GM23338 (cell line): Measurements from ENCODE around the gene PGS1. TPM values are rescaled to one million over a fixed set of nuclear protein-coding genes. Genes with fewer than 3 reads are reported as not detected.

Experiments used
- ATAC-seq: fragments of 200-7000 bp; cut with Tn5 transposase; 3 replicates; pipeline ENCODE4 v1.9.1; 2020
- DNase-seq: peaks from one replicate; pipeline ENCODE4 v3.0.0-alpha.2; 2015; ENCODE audit warnings: low spot score
- H2AFZ ChIP-seq: fragments of 200-600 bp; sonication (generic); 2 replicates; pipeline ENCODE4 v1.8.0; 2016; ENCODE audit warnings: antibody characterized with exemption, mild to moderate bottlenecking, moderate library complexity
- H3F3A ChIP-seq: fragments of 200-600 bp; sonication (generic); replicated peaks from 2 replicates; pipeline ENCODE4 v1.8.0; 2017; ENCODE audit warnings: antibody characterized with exemption, mixed run types, low read depth
- H3K27ac ChIP-seq: fragments of 200-600 bp; sonication (generic); 2 replicates; pipeline ENCODE4 v1.6.1; 2016; ENCODE audit warnings: low read depth
- H3K27me3 ChIP-seq: fragments of 200-600 bp; sonication (generic); 2 replicates; pipeline ENCODE4 v1.8.0; 2016; ENCODE audit warnings: mild to moderate bottlenecking, mixed run types, moderate library complexity; ENCODE audit not compliant: insufficient read depth
- H3K36me3 ChIP-seq: fragments of 200-600 bp; sonication (generic); 2 replicates; pipeline ENCODE4 v1.8.0; 2016; ENCODE audit warnings: mild to moderate bottlenecking; ENCODE audit not compliant: insufficient read depth
- H3K4me1 ChIP-seq: fragments of 200-600 bp; sonication (generic); 2 replicates; pipeline ENCODE4 v1.8.0; 2016; ENCODE audit warnings: mild to moderate bottlenecking, moderate library complexity; ENCODE audit not compliant: insufficient read depth
- H3K4me2 ChIP-seq: fragments of 200-600 bp; sonication (generic); 2 replicates; pipeline ENCODE4 v1.7.1; 2017; ENCODE audit warnings: mixed run types
- H3K4me3 ChIP-seq: fragments of 200-600 bp; sonication (generic); 2 replicates; pipeline ENCODE4 v1.6.1; 2016; ENCODE audit warnings: mixed run types
- H3K79me2 ChIP-seq: fragments of 200-600 bp; sonication (generic); replicated peaks from 2 replicates; pipeline ENCODE4 v1.8.0; 2017; ENCODE audit warnings: mild to moderate bottlenecking; ENCODE audit not compliant: insufficient read depth
- H3K9me2 ChIP-seq: fragments of 200-600 bp; sonication (generic); 2 replicates; pipeline ENCODE4 v1.8.0; 2017; ENCODE audit not compliant: insufficient read depth
- H4K20me1 ChIP-seq: fragments of 200-600 bp; sonication (generic); replicated peaks from 2 replicates; pipeline ENCODE4 v1.8.0; 2017; ENCODE audit warnings: mild to moderate bottlenecking; ENCODE audit not compliant: insufficient read depth
- H3K27ac Mint-ChIP-seq: 2 replicates; pipeline ENCODE4 v1.8.0; 2020; ENCODE audit warnings: inconsistent platforms, mild to moderate bottlenecking, moderate library complexity, mixed read lengths
- H3K27me3 Mint-ChIP-seq: 3 replicates; pipeline ENCODE4 v1.8.0; 2022; ENCODE audit warnings: low read depth, mild to moderate bottlenecking, moderate library complexity, mixed read lengths, inconsistent platforms; ENCODE audit not compliant: insufficient read depth, poor library complexity
- H3K36me3 Mint-ChIP-seq: 3 replicates; pipeline ENCODE4 v1.8.0; 2021; ENCODE audit warnings: low read depth, mild to moderate bottlenecking, inconsistent platforms, moderate library complexity, mixed read lengths
- H3K4me1 Mint-ChIP-seq: 3 replicates; pipeline ENCODE4 v1.8.0; 2020; ENCODE audit warnings: mild to moderate bottlenecking, inconsistent platforms, mixed read lengths
- H3K4me3 Mint-ChIP-seq: 3 replicates; pipeline ENCODE4 v1.8.0; 2021; ENCODE audit warnings: moderate library complexity, mild to moderate bottlenecking, inconsistent platforms, mixed read lengths
- H3K9me3 Mint-ChIP-seq: 3 replicates; pipeline ENCODE4 v1.8.0; 2020; ENCODE audit warnings: moderate library complexity, mild to moderate bottlenecking, inconsistent platforms, mixed read lengths
- CTCF ChIP-seq, 2 experiments: fragments of 200-600 bp in 1 of 2; sonication (generic) in 1 of 2; conservative IDR thresholded peaks; 2 replicates each; pipeline versions ENCODE4 v1.5.1 to v1.6.1; 2016 to 2017; ENCODE audit warnings: antibody characterized with exemption in 2 of 2, low read depth in 2 of 2, mild to moderate bottlenecking in 2 of 2, moderate library complexity in 1 of 2
- ETS1 ChIP-seq: IDR thresholded peaks from 2 replicates; pipeline ENCODE4 v1.6.1; 2016; ENCODE audit warnings: antibody characterized with exemption
- EZH2phosphoT487 ChIP-seq: fragments of 200-600 bp; sonication (generic); IDR thresholded peaks from one replicate; pipeline ENCODE4 v1.8.1; 2018; ENCODE audit warnings: antibody characterized with exemption; ENCODE audit not compliant: unreplicated experiment
- ZNF114 ChIP-seq: fragments of 250-450 bp; sonication (Bioruptor Pico); IDR thresholded peaks from 2 replicates; pipeline ENCODE4 v1.5.0; 2020; ENCODE audit warnings: mild to moderate bottlenecking, moderate library complexity
- ZNF331 ChIP-seq: fragments of 250-450 bp; sonication (Bioruptor Pico); IDR thresholded peaks from 2 replicates; pipeline ENCODE4 v1.5.0; 2020; ENCODE audit warnings: low read depth, mild to moderate bottlenecking, moderate library complexity
- polyA plus RNA-seq: library from polyadenylated mRNA; unstranded; fragments of >200 nt; fragmentation: Nextera tagmentation; extraction: Ambion mirVana; gene quantifications from 2 replicates; pipeline ENCODE4 v1.2.1, GENCODE V29; 2016
- total RNA-seq: library from RNA; depleted of rRNA; stranded (reverse); fragments of >200 nt; shearing (Covaris generic); gene quantifications from 2 replicates; pipeline ENCODE4 v1.2.3, GENCODE V29; 2014
- TF ChIP-seq, protein P1 (sequence below): fragments of 250-450 bp; sonication (Bioruptor Pico); IDR thresholded peaks from 2 replicates; pipeline ENCODE4 v1.5.0; 2020; ENCODE audit warnings: mild to moderate bottlenecking, moderate library complexity

Gene PGS1
- total and polyA plus RNA-seq, 2 experiments from 2014 or later, result 43.9 to 67.1 TPM

DNA sequence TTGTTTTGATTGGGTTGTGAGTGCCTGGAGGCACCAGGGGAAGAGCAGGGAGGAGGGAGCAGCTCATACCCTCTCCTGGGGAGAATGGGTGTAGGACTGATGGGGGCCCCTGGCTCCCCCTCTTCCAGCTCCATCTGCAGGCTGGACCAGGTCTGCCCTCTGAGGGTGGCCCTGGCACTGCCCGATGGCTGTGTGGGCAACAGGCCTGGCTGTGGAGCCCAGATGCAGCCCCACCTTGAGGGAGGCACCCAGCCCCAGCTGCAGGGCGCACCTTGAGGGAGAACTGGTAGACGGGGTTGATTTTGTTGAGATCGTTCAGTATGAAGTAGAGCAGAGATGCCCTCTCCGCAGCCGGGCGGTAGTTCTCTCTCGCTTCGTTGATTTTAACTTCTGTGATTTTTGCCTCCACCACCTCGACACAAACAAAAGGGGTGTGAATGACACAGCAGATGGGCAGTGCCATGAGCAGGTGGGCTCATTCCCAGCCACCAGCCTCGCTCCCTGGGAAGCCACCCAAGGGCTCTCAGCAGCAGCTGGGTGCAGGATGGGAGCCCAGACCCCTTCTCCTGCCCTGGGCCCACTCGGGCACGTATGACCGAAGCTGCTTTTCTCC lies 71.6 kb downstream of the PGS1 start:
- Mint-ChIP-seq H3K4me3 (no peak overlapping the region), H3K27me3 (peaks cover 15% of the 10 kb centered on the region), H3K9me3 (peaks cover 5% of the 10 kb centered on the region; the same call in 2 of the 3 replicates), H3K4me1 (no peaks in the 10 kb centered on the region; the same call in 2 of the 3 replicates), H3K36me3 (no peaks in the 10 kb centered on the region), H3K27ac (no peak overlapping the region)
- Histone ChIP-seq H3K4me1 (no peaks in the 10 kb centered on the region), H3K4me3 (no peak overlapping the region), H3F3A (no peaks in the 10 kb centered on the region), H4K20me1 (no peaks in the 10 kb centered on the region), H3K36me3 (no peaks in the 10 kb centered on the region), H3K9me2 (no peaks in the 10 kb centered on the region), H3K27me3 (no peaks in the 10 kb centered on the region), H3K79me2 (no peaks in the 10 kb centered on the region), H3K27ac (no peak overlapping the region), H2AFZ (no peak overlapping the region), H3K4me2 (no peak overlapping the region)
- TF ChIP-seq ETS1 (no peak), EZH2phosphoT487 (no peak)
- DNase-seq (no peak), ATAC-seq (no peak)

DNA sequence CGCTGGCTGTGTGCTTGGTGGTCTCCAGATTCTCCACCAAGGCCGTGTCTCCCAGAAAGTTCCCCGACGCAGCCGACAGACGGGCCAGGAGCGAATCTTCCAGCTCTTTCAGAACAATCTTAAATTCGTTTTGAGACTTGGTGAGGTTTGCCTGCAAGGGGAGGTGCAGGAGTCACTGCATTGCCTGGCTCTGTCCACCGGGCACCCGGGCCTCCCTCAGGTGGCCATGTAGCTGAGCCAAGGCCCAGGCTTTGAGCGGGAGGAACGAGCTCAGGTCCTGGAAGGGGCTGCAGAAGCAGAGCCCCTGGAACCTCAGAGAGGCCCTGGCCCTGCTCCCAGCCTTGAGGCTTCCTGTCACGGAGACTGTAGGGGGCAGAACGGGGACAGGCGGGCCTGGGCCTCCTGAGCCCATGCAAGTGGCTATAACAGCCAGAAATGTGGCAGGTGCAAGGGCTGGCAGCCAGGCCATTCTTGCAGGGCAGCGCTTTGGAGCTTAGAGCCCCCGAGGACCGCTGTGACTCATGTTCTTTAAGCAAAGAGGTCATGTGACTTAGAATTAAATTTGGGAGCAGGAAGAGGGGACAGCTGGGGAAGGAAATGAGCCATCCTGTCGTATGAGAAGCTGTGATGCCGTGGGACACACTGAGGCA lies 72.4 kb downstream of the PGS1 start:
- DNase-seq, result peak; percentile 29
- Histone ChIP-seq H4K20me1 (no peaks in the 10 kb centered on the region), H3K27ac (no peak overlapping the region), H3K4me2 (no peak overlapping the region), H3F3A (no peaks in the 10 kb centered on the region), H3K4me3 (no peak overlapping the region), H3K9me2 (no peaks in the 10 kb centered on the region), H3K27me3 (no peaks in the 10 kb centered on the region), H3K36me3 (no peaks in the 10 kb centered on the region), H2AFZ (no peak overlapping the region), H3K4me1 (no peaks in the 10 kb centered on the region), H3K79me2 (no peaks in the 10 kb centered on the region)
- TF ChIP-seq ZNF331 (CRISPR knock-in tag) (no peak), CTCF (conservative IDR thresholded peaks at IDR 0.05; ENCODE audit: low read depth in 2 of 2) (peak in 1 of 2 experiments; percentile 31; a peak in 2 of 4 replicates)
- peak; percentile 72 for ATAC-seq
- Mint-ChIP-seq H3K4me3 (no peak overlapping the region), H3K9me3 (peaks cover 5% of the 10 kb centered on the region; the same call in 2 of the 3 replicates), H3K27me3 (peaks cover 13% of the 10 kb centered on the region), H3K36me3 (no peaks in the 10 kb centered on the region), H3K27ac (no peak overlapping the region), H3K4me1 (no peaks in the 10 kb centered on the region; the same call in 2 of the 3 replicates)

DNA sequence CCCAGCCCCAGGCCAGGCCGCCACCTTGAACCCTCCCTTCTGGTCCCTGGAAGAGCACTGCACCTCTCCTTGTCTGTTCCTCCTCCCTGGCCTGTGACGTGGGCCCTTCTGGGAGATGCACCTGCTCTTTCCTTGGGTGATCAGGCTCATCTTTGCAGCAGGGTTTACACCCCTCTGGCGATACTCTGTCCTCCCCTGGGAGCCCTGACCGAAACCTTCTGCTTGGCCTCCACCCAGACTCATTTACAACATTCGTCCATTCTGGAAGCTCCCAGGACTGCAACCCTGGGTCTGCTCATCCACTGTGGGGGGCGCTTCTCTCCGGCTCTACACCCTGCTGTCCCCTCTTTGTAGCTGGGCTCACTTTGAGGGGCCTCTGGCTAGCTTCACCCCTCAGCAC lies 73.3 kb downstream of the PGS1 start:
- H3K27ac Mint-ChIP-seq, result no peak overlapping the region
- no peaks in the 10 kb centered on the region for H3F3A ChIP-seq
- H3K4me1 Mint-ChIP-seq, result no peaks in the 10 kb centered on the region; the same call in 2 of the 3 replicates
- no peaks in the 10 kb centered on the region for H3K9me2 ChIP-seq
- no peak overlapping the region for H2AFZ ChIP-seq
- no peaks in the 10 kb centered on the region for H3K4me1 ChIP-seq
- peaks cover 10% of the 10 kb centered on the region for H3K27me3 Mint-ChIP-seq
- ATAC-seq (no peak), DNase-seq (no peak)
- no peaks in the 10 kb centered on the region for H4K20me1 ChIP-seq
- no peaks in the 10 kb centered on the region for H3K79me2 ChIP-seq
- no peaks in the 10 kb centered on the region for H3K36me3 ChIP-seq
- H3K4me3 Mint-ChIP-seq, result no peak overlapping the region
- no peak overlapping the region for H3K4me2 ChIP-seq
- H3K9me3 Mint-ChIP-seq, result peaks cover 5% of the 10 kb centered on the region; the same call in 2 of the 3 replicates
- no peaks in the 10 kb centered on the region for H3K27me3 ChIP-seq
- H3K36me3 Mint-ChIP-seq, result no peaks in the 10 kb centered on the region
- no peak overlapping the region for H3K27ac ChIP-seq
- H3K4me3 ChIP-seq, result no peak overlapping the region
- TF ChIP-seq ZNF114 (CRISPR knock-in tag), result no peak
- TF ChIP-seq, protein P1, sequence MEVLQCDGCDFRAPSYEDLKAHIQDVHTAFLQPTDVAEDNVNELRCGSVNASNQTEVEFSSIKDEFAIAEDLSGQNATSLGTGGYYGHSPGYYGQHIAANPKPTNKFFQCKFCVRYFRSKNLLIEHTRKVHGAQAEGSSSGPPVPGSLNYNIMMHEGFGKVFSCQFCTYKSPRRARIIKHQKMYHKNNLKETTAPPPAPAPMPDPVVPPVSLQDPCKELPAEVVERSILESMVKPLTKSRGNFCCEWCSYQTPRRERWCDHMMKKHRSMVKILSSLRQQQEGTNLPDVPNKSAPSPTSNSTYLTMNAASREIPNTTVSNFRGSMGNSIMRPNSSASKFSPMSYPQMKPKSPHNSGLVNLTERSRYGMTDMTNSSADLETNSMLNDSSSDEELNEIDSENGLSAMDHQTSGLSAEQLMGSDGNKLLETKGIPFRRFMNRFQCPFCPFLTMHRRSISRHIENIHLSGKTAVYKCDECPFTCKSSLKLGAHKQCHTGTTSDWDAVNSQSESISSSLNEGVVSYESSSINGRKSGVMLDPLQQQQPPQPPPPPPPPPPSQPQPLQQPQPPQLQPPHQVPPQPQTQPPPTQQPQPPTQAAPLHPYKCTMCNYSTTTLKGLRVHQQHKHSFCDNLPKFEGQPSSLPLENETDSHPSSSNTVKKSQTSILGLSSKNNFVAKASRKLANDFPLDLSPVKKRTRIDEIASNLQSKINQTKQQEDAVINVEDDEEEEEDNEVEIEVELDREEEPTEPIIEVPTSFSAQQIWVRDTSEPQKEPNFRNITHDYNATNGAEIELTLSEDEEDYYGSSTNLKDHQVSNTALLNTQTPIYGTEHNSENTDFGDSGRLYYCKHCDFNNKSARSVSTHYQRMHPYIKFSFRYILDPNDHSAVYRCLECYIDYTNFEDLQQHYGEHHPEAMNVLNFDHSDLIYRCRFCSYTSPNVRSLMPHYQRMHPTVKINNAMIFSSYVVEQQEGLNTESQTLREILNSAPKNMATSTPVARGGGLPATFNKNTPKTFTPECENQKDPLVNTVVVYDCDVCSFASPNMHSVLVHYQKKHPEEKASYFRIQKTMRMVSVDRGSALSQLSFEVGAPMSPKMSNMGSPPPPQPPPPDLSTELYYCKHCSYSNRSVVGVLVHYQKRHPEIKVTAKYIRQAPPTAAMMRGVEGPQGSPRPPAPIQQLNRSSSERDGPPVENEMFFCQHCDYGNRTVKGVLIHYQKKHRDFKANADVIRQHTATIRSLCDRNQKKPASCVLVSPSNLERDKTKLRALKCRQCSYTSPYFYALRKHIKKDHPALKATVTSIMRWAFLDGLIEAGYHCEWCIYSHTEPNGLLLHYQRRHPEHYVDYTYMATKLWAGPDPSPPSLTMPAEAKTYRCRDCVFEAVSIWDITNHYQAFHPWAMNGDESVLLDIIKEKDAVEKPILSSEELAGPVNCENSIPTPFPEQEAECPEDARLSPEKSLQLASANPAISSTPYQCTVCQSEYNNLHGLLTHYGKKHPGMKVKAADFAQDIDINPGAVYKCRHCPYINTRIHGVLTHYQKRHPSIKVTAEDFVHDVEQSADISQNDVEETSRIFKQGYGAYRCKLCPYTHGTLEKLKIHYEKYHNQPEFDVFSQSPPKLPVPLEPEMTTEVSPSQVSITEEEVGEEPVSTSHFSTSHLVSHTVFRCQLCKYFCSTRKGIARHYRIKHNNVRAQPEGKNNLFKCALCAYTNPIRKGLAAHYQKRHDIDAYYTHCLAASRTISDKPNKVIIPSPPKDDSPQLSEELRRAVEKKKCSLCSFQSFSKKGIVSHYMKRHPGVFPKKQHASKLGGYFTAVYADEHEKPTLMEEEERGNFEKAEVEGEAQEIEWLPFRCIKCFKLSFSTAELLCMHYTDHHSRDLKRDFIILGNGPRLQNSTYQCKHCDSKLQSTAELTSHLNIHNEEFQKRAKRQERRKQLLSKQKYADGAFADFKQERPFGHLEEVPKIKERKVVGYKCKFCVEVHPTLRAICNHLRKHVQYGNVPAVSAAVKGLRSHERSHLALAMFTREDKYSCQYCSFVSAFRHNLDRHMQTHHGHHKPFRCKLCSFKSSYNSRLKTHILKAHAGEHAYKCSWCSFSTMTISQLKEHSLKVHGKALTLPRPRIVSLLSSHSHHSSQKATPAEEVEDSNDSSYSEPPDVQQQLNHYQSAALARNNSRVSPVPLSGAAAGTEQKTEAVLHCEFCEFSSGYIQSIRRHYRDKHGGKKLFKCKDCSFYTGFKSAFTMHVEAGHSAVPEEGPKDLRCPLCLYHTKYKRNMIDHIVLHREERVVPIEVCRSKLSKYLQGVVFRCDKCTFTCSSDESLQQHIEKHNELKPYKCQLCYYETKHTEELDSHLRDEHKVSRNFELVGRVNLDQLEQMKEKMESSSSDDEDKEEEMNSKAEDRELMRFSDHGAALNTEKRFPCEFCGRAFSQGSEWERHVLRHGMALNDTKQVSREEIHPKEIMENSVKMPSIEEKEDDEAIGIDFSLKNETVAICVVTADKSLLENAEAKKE (CRISPR knock-in tag), result no peak
